Peyer's patch (tissue), 4 donors: ENCODE measurements around the gene ETV6. TPM values are rescaled to one million over a fixed set of nuclear protein-coding genes. Genes with fewer than 3 reads are reported as not detected.
"Not testable (repeated sequence)": the region's sequence is repeated elsewhere in the genome, so short reads cannot be mapped to it uniquely, and the experiment has no call there.

Experiments used
- DNase-seq, 3 donors: peaks; one replicate each; pipeline ENCODE4 v3.0.0-alpha.2; 2017 to 2019
- H3K27ac ChIP-seq, 4 donors: fragments of 200-600 bp; sonication (generic); one replicate each; pipeline ENCODE4 v1.5.1; 2016 to 2019
- H3K27me3 ChIP-seq, 2 donors: fragments of 200-600 bp; sonication (generic); one replicate each; pipeline ENCODE4 v1.5.1; 2019
- H3K36me3 ChIP-seq, 3 donors: fragments of 200-600 bp; sonication (generic); one replicate each; pipeline ENCODE4 v1.5.1; 2016 to 2019
- H3K4me1 ChIP-seq, 4 donors: fragments of 200-600 bp; sonication (generic); one replicate each; pipeline ENCODE4 v1.5.1; 2016 to 2019
- H3K4me3 ChIP-seq, 4 donors: fragments of 200-600 bp; sonication (generic); 1 replicate in 3 of 4; 2 replicates in 1 of 4; pipeline ENCODE4 v1.5.1; 2016 to 2019; ENCODE audit warnings: mild to moderate bottlenecking in 1 of 4
- H3K9me3 ChIP-seq, 4 donors: fragments of 200-600 bp; sonication (generic); one replicate each; pipeline ENCODE4 v1.5.1; 2016 to 2019; ENCODE audit warnings: mild to moderate bottlenecking in 1 of 4
- CTCF ChIP-seq, 6 experiments: fragments of 450-650 bp in 4 of 6; fragments of 200-600 bp in 2 of 6; sonication (generic) in 1 of 6; IDR thresholded peaks; one replicate each; pipeline ENCODE4 v1.5.1; 2017 to 2019; ENCODE audit warnings: antibody characterized with exemption in 6 of 6, mild to moderate bottlenecking in 3 of 6, moderate library complexity in 1 of 6
- POLR2A ChIP-seq, 2 donors: fragments of 450-650 bp; IDR thresholded peaks; one replicate each; pipeline ENCODE4 v1.5.1; 2017; ENCODE audit warnings: antibody characterized with exemption in 2 of 2, mild to moderate bottlenecking in 2 of 2, moderate library complexity in 2 of 2
- total RNA-seq, 4 donors: library from RNA; depleted of rRNA; stranded (reverse); fragments of >200 nt; gene quantifications; one replicate each; pipeline ENCODE4 v1.1.0, GENCODE V29; 2016

Gene ETV6
- total RNA-seq, 4 donors from 2014 or later = 35.4 to 49.5 (median 42.2) TPM

- no peaks in the 10 kb centered on the region for H3K4me1 ChIP-seq
- no peaks in the 10 kb centered on the region for H3K36me3 ChIP-seq
- no peak overlapping the region for H3K27ac ChIP-seq
- no peaks in the 10 kb centered on the region for H3K9me3 ChIP-seq
- no peaks in the 10 kb centered on the region for H3K27me3 ChIP-seq
- no peak for DNase-seq
- no peak for TF ChIP-seq CTCF (IDR thresholded peaks at IDR 0.05)
- TF ChIP-seq POLR2A (IDR thresholded peaks at IDR 0.05) = no peak
- H3K4me3 ChIP-seq = no peak overlapping the region
These were observed 21.1 kb upstream of the ETV6 start for GRCh38 chr12:11628353-11628752.

GRCh38 chr12:11630046-11630706 lies 19.3 kb upstream of the ETV6 start:
- TF ChIP-seq CTCF (IDR thresholded peaks at IDR 0.05) (no peak), POLR2A (IDR thresholded peaks at IDR 0.05) (no peak)
- H3K4me3 ChIP-seq = no peak overlapping the region
- H3K27me3 ChIP-seq = no peaks in the 10 kb centered on the region
- no peak overlapping the region for H3K27ac ChIP-seq
- H3K4me1 ChIP-seq = no peaks in the 10 kb centered on the region
- H3K9me3 ChIP-seq = no peaks in the 10 kb centered on the region
- no peak for DNase-seq
- no peaks in the 10 kb centered on the region for H3K36me3 ChIP-seq

GRCh38 chr12:11631288-11631687 lies 18.2 kb upstream of the ETV6 start:
- no peak for DNase-seq
- Histone ChIP-seq H3K27ac (no peak overlapping the region), H3K36me3 (no peaks in the 10 kb centered on the region), H3K9me3 (no peaks in the 10 kb centered on the region), H3K4me3 (no peak overlapping the region), H3K4me1 (no peaks in the 10 kb centered on the region), H3K27me3 (no peaks in the 10 kb centered on the region)
- TF ChIP-seq POLR2A (IDR thresholded peaks at IDR 0.05) = no peak

GRCh38 chr12:11631881-11632280 lies 17.6 kb upstream of the ETV6 start:
- not testable (repeated sequence) for H3K27ac ChIP-seq, H3K4me3 ChIP-seq, H3K36me3 ChIP-seq, H3K4me1 ChIP-seq, H3K27me3 ChIP-seq, DNase-seq, H3K9me3 ChIP-seq

GRCh38 chr12:11633968-11634367 lies 15.5 kb upstream of the ETV6 start:
- Histone ChIP-seq H3K4me3 (no peak overlapping the region), H3K27ac (no peak overlapping the region), H3K36me3 (no peaks in the 10 kb centered on the region), H3K9me3 (no peaks in the 10 kb centered on the region), H3K27me3 (no peaks in the 10 kb centered on the region), H3K4me1 (no peaks in the 10 kb centered on the region)
- TF ChIP-seq CTCF (IDR thresholded peaks at IDR 0.05) (no peak), POLR2A (IDR thresholded peaks at IDR 0.05) (no peak)
- no peak for DNase-seq

- H3K9me3 ChIP-seq = no peaks in the 10 kb centered on the region
- no peak for DNase-seq
- no peaks in the 10 kb centered on the region for H3K27me3 ChIP-seq
- H3K4me1 ChIP-seq = no peaks in the 10 kb centered on the region
- TF ChIP-seq POLR2A (IDR thresholded peaks at IDR 0.05) = no peak
- TF ChIP-seq CTCF (IDR thresholded peaks at IDR 0.05) = no peak
- H3K4me3 ChIP-seq = no peak overlapping the region
- H3K27ac ChIP-seq = no peak overlapping the region
- no peaks in the 10 kb centered on the region for H3K36me3 ChIP-seq
These were observed 14.1 kb upstream of the ETV6 start for GRCh38 chr12:11635341-11635740.
